ENCODE results near the gene ADRB2. TPM values are rescaled to one million over a fixed set of nuclear protein-coding genes. Genes with fewer than 3 reads are reported as not detected.

Gene ADRB2
- total RNA-seq, 4 donors from 2014 or later = 4.8 to 9.8 (median 6.2) TPM

DNA sequence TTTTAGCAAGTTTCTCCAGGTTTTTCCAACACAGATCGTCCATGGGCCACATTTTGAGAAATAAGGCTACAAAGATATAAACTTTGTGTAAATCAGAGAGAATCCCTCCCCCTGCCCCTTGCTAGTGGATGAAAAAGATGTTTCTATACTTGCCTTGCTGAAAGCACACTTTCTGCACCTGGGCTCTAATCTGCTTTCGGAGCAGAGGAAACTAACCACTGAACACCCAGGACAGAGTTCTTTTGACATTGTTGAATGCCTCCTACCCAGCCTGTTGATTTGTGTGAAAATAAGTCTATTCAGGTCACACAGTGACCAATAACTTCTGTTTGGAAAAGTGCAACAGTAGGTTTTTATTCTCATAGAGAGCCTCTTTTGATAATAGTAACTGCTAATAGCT lies 7.5 kb downstream of the ADRB2 start:
- H3K4me3 ChIP-seq = no peak overlapping the region
- no peak overlapping the region for H3K27ac ChIP-seq
- no peak for DNase-seq (ENCODE audit: low spot score in 2 of 2)
- no peaks in the 10 kb centered on the region for H3K36me3 ChIP-seq
- no peaks in the 10 kb centered on the region for H3K9me3 ChIP-seq
- H3K4me1 ChIP-seq = peaks cover 0 to 25% (median 7%) of the 10 kb centered on the region in 4 donors
- H3K27me3 ChIP-seq = no peaks in the 10 kb centered on the region
- TF ChIP-seq CTCF (IDR thresholded peaks at IDR 0.05) (no peak), EP300 (IDR thresholded peaks at IDR 0.05) (no peak), POLR2A (IDR thresholded peaks at IDR 0.05) (no peak)
- WGBS, 2 donors = 62 to 75% methylated on average over 2 of the region's 2 CpGs

GRCh38 chr5:148834689-148835088 lies 8.3 kb downstream of the ADRB2 start:
- Histone ChIP-seq H3K9me3 (no peaks in the 10 kb centered on the region), H3K27me3 (no peaks in the 10 kb centered on the region), H3K27ac (no peak overlapping the region), H3K4me3 (no peak overlapping the region), H3K36me3 (no peaks in the 10 kb centered on the region), H3K4me1 (peaks cover 0 to 25% (median 7%) of the 10 kb centered on the region in 4 donors)
- TF ChIP-seq EP300 (IDR thresholded peaks at IDR 0.05) (no peak), CTCF (IDR thresholded peaks at IDR 0.05) (no peak), POLR2A (IDR thresholded peaks at IDR 0.05) (no peak)
- 92 to 95% methylated on average over 4 of the region's 4 CpGs for WGBS, 2 donors
- no peak for DNase-seq (ENCODE audit: low spot score in 2 of 2)

DNA sequence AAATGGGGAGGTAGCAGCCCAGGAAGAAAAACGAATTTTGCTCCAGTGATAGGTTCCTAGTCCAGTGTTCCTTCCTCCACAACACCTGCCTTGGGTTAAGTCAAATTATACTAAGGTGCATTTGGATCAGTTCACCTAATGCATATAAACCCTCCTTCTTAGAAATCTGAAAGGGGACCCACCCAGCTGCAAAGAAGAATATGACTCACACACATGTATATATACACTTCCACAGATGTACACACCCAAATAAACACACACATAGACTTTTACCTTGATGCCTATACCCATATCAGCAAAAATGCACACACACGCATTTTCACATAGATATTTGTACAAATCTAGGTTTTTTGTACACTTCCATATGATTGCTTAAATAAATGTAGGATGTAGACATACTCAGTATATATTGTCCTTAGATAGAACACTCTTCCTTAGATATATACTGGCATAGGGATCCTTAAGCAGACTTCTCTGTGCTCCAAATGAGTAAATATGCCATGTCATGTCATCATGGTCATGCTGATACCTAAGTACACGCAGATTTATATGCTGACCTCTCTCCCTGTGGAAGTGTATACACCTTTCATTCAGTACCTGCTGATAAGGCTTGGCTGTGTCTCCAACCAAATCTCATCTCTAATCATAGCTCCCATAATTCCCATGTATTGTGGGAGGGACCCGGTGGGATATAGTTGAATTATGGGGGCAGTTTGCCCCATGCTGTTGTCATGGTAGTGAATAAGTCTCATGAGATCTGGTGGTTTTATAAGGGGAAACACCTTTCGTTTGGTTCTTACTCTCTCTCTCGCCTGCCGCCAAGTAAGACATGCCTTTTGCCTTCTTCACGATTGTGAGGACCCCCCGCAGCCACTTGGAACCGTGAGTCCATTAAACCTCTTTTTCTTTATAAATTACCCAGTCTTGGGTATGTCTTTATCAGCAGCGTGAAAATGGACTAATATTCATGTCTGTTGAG lies 10.2 kb downstream of the ADRB2 start:
- Histone ChIP-seq H3K9me3 (no peaks in the 10 kb centered on the region), H3K4me1 (peaks cover 0 to 19% (median 7%) of the 10 kb centered on the region in 4 donors), H3K27me3 (no peaks in the 10 kb centered on the region), H3K4me3 (no peak overlapping the region), H3K27ac (no peak overlapping the region), H3K36me3 (no peaks in the 10 kb centered on the region)
- no peak for DNase-seq (ENCODE audit: low spot score in 2 of 2)
- WGBS, 2 donors = 88 to 91% methylated on average over 11 of the region's 11 CpGs
- TF ChIP-seq CTCF (IDR thresholded peaks at IDR 0.05) = no peak
- TF ChIP-seq EP300 (IDR thresholded peaks at IDR 0.05) = no peak
- no peak for TF ChIP-seq POLR2A (IDR thresholded peaks at IDR 0.05)

- Histone ChIP-seq H3K27me3 (no peaks in the 10 kb centered on the region), H3K4me3 (no peak overlapping the region), H3K4me1 (peaks cover 0 to 12% (median 7%) of the 10 kb centered on the region in 4 donors), H3K9me3 (no peaks in the 10 kb centered on the region), H3K36me3 (no peaks in the 10 kb centered on the region), H3K27ac (no peak overlapping the region)
- no peak for TF ChIP-seq EP300 (IDR thresholded peaks at IDR 0.05)
- no peak for TF ChIP-seq POLR2A (IDR thresholded peaks at IDR 0.05)
- no peak for TF ChIP-seq CTCF (IDR thresholded peaks at IDR 0.05)
- WGBS, 2 donors = 92 to 94% methylated on average over 3 of the region's 3 CpGs
- DNase-seq (ENCODE audit: low spot score in 2 of 2) = no peak
Observed at GRCh38 chr5:148837383-148837782, 11.0 kb downstream of the ADRB2 start.

DNA sequence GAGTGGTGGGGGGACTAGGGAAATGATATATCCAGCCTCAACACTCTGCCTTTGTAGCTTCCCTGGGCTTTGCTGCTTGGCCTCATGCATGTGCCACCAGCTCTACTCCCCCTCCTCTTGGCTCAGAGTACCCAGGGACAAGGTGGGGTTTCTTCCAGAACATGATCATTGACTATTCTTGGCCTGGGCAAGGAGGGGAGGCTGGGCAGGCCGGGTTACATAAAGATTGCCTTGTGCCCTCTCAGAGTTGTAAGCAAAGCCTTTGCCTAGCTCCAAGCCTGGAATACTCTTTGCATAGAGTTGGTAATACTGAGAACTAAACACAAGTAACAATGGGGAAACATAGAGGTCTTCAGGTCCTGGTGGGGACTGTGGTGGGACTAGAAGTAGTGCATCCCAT lies 11.9 kb downstream of the ADRB2 start:
- WGBS, 2 donors = 59 to 64% methylated on average over 1 of the region's 1 CpG
- Histone ChIP-seq H3K4me1 (peaks cover 0 to 5% (median 2%) of the 10 kb centered on the region in 4 donors), H3K27me3 (no peaks in the 10 kb centered on the region), H3K36me3 (no peaks in the 10 kb centered on the region), H3K9me3 (no peaks in the 10 kb centered on the region), H3K27ac (no peak overlapping the region), H3K4me3 (no peak overlapping the region)
- no peak for DNase-seq (ENCODE audit: low spot score in 2 of 2)
- TF ChIP-seq EP300 (IDR thresholded peaks at IDR 0.05) = no peak
- TF ChIP-seq POLR2A (IDR thresholded peaks at IDR 0.05) = no peak
- no peak for TF ChIP-seq CTCF (IDR thresholded peaks at IDR 0.05)
